ENCODE measurements around the gene B3GALT2.

DNA sequence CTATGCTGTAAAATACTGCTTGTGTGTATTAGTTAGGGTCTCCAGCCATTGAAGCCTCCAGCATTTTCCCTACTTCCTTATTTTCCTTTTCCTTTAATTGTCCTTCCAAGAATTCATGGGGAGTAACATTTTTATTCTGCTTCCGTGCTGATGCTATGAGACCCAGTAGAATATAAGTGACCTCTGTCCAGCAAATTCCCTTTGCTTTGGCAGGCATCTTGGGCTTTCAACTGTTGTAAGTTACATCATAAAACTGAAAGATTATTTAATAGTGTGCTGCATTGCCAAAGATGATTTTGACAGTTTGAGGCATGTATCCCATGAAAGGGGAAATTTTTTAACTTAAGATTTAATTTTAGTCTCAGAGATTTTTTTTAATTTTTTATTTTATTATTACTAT lies 48.1 kb upstream of the B3GALT2 start:
- TF ChIP-seq, protein P1, sequence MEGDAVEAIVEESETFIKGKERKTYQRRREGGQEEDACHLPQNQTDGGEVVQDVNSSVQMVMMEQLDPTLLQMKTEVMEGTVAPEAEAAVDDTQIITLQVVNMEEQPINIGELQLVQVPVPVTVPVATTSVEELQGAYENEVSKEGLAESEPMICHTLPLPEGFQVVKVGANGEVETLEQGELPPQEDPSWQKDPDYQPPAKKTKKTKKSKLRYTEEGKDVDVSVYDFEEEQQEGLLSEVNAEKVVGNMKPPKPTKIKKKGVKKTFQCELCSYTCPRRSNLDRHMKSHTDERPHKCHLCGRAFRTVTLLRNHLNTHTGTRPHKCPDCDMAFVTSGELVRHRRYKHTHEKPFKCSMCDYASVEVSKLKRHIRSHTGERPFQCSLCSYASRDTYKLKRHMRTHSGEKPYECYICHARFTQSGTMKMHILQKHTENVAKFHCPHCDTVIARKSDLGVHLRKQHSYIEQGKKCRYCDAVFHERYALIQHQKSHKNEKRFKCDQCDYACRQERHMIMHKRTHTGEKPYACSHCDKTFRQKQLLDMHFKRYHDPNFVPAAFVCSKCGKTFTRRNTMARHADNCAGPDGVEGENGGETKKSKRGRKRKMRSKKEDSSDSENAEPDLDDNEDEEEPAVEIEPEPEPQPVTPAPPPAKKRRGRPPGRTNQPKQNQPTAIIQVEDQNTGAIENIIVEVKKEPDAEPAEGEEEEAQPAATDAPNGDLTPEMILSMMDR (IDR thresholded peaks at IDR 0.05) = no peak
- no peak for TF ChIP-seq POLR2A (IDR thresholded peaks at IDR 0.05)

All from lower leg skin (tissue), 3 donors.